ENCODE measurements around the gene CEP72. TPM values are rescaled to one million over a fixed set of nuclear protein-coding genes. Genes with fewer than 3 reads are reported as not detected.

The CEP72 gene
- polyA plus RNA-seq, 1 of the 3 experiments (the other 2 are of a cell fraction), result 4.4 TPM

Other genes starting within 250 kb of the CEP72 start
- 23.0 and 25.7 TPM in 2 replicates for gene EXOC3, start 169.2 kb upstream of the CEP72 start, polyA plus RNA-seq (2012; rRNA removed)
- 1.9 and 2.1 TPM in 2 replicates for gene SLC9A3, start 87.9 kb upstream of the CEP72 start, polyA plus RNA-seq (2012; rRNA removed)
- gene TPPP, start 81.0 kb downstream of the CEP72 start, polyA plus RNA-seq (2012; rRNA removed), result 0.05 and 0.10 TPM in 2 replicates
- not detected in 2 replicates for gene ZDHHC11B, start 172.4 kb downstream of the CEP72 start, polyA plus RNA-seq (2012; rRNA removed)
- gene ZDHHC11, start 238.6 kb downstream of the CEP72 start, polyA plus RNA-seq (2012; rRNA removed), result 0.65 and 0.76 TPM in 2 replicates

Data from SK-N-SH (cell line).